Inflammatory macrophage treated with lipopolysaccharide for 1 hour (primary cell): Measurements from ENCODE around the gene GMCL2.
"Not testable (repeated sequence)": the region's sequence is repeated elsewhere in the genome, so short reads cannot be mapped to it uniquely, and the experiment has no call there.

ENCODE experiments used
- DNase-seq, 2 donors: peaks; one replicate each; pipeline ENCODE4 v3.0.0-alpha.2; 2020 to 2022

Gene GMCL2

GRCh38 chr5:178204935-178205748 lies 18.0 kb upstream of the GMCL2 start:
- DNase-seq = peak; percentile 60 to 79

GRCh38 chr5:178204182-178204934 lies 17.2 kb upstream of the GMCL2 start, which contains the start of gene HNRNPAB:
TSS of gene HNRNPAB (plus strand) at chr5:178204533. CDS start at chr5:178204838, 305 bp downstream.
- peak; percentile 91 to 99 for DNase-seq

- no peak for DNase-seq
These were observed 16.6 kb upstream of the GMCL2 start for GRCh38 chr5:178203670-178204181.

- no peak for DNase-seq
These were observed 15.4 kb upstream of the GMCL2 start for GRCh38 chr5:178202541-178202940.

- peak; percentile 49 to 51 for DNase-seq
These were observed 14.7 kb upstream of the GMCL2 start for GRCh38 chr5:178201927-178202235.

- DNase-seq = no peak
These were observed 14.2 kb upstream of the GMCL2 start for GRCh38 chr5:178201221-178201926.

GRCh38 chr5:178199581-178200434 lies 12.6 kb upstream of the GMCL2 start:
- no peak for DNase-seq

GRCh38 chr5:178198706-178199105 lies 11.5 kb upstream of the GMCL2 start:
- DNase-seq = no peak

GRCh38 chr5:178198151-178198550 lies 11.0 kb upstream of the GMCL2 start:
- DNase-seq = not testable (repeated sequence)

GRCh38 chr5:178196986-178197385 lies 9.8 kb upstream of the GMCL2 start:
- DNase-seq = no peak

GRCh38 chr5:178196281-178196812 lies 9.2 kb upstream of the GMCL2 start:
- no peak for DNase-seq

GRCh38 chr5:178194026-178194425 lies 6.9 kb upstream of the GMCL2 start:
- peak in 1 of 2 donors; percentile 25 for DNase-seq

- no peak for DNase-seq
These were observed 6.2 kb upstream of the GMCL2 start for GRCh38 chr5:178193251-178193809.

- DNase-seq = no peak
These were observed 5.6 kb upstream of the GMCL2 start for GRCh38 chr5:178192787-178193186.

GRCh38 chr5:178192244-178192643 lies 5.1 kb upstream of the GMCL2 start:
- DNase-seq = no peak

- no peak for DNase-seq
These were observed 4.5 kb upstream of the GMCL2 start for GRCh38 chr5:178191661-178192060.

- DNase-seq = no peak
These were observed 2.3 kb upstream of the GMCL2 start for GRCh38 chr5:178189433-178189832.

- DNase-seq = peak in 1 of 2 donors; percentile 44
These were observed 744 bp downstream of the GMCL2 start for GRCh38 chr5:178186427-178186826.

GRCh38 chr5:178182158-178182876 lies 4.9 kb downstream of the GMCL2 start:
- DNase-seq = peak; percentile 19 to 22

GRCh38 chr5:178180141-178180863 lies 6.9 kb downstream of the GMCL2 start:
- no peak for DNase-seq
